ENCODE measurements around the gene CANT1. TPM values are rescaled to one million over a fixed set of nuclear protein-coding genes. Genes with fewer than 3 reads are reported as not detected.
A peak's percentile ranks its signal among the peaks of the same experiment; 100 is the strongest.

Gene CANT1
- total RNA-seq, 1 donor from 2014 or later = 23.1 TPM

DNA sequence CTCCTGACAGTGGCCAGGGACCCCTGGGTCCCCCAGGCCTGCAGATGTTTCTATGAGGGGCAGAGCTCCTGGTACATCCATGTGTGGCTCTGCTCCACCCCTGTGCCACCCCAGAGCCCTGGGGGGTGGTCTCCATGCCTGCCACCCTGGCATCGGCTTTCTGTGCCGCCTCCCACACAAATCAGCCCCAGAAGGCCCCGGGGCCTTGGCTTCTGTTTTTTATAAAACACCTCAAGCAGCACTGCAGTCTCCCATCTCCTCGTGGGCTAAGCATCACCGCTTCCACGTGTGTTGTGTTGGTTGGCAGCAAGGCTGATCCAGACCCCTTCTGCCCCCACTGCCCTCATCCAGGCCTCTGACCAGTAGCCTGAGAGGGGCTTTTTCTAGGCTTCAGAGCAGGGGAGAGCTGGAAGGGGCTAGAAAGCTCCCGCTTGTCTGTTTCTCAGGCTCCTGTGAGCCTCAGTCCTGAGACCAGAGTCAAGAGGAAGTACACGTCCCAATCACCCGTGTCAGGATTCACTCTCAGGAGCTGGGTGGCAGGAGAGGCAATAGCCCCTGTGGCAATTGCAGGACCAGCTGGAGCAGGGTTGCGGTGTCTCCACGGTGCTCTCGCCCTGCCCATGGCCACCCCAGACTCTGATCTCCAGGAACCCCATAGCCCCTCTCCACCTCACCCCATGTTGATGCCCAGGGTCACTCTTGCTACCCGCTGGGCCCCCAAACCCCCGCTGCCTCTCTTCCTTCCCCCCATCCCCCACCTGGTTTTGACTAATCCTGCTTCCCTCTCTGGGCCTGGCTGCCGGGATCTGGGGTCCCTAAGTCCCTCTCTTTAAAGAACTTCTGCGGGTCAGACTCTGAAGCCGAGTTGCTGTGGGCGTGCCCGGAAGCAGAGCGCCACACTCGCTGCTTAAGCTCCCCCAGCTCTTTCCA, 39.5 kb upstream of the CANT1 start:
- DNase-seq (ENCODE audit: extremely low spot score in 2 of 2) = no peak
- intact Hi-C loops (cut with DNase I) = loop anchor here (5.0 kb wide), 1 partner anchor 33 kb away; no protein-coding TSS in a partner anchor
- H3K27ac ChIP-seq = peak overlapping the region; percentile 48
- H3K9me3 ChIP-seq = no peaks in the 10 kb centered on the region
- no peaks in the 10 kb centered on the region for H3K36me3 ChIP-seq
- no peak overlapping the region for H3K4me3 ChIP-seq
- H3K27me3 ChIP-seq = no peaks in the 10 kb centered on the region
- peaks cover 20% of the 10 kb centered on the region for H3K4me1 ChIP-seq
- TF ChIP-seq POLR2AphosphoS5 (IDR thresholded peaks at IDR 0.05; ENCODE audit: insufficient read depth in 1 of 2, low read depth in 1 of 2) = no peak
- no peak for TF ChIP-seq POLR2A (IDR thresholded peaks at IDR 0.05)
- TF ChIP-seq, protein P1, sequence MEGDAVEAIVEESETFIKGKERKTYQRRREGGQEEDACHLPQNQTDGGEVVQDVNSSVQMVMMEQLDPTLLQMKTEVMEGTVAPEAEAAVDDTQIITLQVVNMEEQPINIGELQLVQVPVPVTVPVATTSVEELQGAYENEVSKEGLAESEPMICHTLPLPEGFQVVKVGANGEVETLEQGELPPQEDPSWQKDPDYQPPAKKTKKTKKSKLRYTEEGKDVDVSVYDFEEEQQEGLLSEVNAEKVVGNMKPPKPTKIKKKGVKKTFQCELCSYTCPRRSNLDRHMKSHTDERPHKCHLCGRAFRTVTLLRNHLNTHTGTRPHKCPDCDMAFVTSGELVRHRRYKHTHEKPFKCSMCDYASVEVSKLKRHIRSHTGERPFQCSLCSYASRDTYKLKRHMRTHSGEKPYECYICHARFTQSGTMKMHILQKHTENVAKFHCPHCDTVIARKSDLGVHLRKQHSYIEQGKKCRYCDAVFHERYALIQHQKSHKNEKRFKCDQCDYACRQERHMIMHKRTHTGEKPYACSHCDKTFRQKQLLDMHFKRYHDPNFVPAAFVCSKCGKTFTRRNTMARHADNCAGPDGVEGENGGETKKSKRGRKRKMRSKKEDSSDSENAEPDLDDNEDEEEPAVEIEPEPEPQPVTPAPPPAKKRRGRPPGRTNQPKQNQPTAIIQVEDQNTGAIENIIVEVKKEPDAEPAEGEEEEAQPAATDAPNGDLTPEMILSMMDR (IDR thresholded peaks at IDR 0.05) = no peak

DNA sequence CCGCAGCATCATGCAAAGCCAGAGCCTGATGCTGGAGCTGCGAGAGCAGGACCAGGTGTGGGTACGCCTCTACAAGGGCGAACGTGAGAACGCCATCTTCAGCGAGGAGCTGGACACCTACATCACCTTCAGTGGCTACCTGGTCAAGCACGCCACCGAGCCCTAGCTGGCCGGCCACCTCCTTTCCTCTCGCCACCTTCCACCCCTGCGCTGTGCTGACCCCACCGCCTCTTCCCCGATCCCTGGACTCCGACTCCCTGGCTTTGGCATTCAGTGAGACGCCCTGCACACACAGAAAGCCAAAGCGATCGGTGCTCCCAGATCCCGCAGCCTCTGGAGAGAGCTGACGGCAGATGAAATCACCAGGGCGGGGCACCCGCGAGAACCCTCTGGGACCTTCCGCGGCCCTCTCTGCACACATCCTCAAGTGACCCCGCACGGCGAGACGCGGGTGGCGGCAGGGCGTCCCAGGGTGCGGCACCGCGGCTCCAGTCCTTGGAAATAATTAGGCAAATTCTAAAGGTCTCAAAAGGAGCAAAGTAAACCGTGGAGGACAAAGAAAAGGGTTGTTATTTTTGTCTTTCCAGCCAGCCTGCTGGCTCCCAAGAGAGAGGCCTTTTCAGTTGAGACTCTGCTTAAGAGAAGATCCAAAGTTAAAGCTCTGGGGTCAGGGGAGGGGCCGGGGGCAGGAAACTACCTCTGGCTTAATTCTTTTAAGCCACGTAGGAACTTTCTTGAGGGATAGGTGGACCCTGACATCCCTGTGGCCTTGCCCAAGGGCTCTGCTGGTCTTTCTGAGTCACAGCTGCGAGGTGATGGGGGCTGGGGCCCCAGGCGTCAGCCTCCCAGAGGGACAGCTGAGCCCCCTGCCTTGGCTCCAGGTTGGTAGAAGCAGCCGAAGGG, 38.6 kb upstream of the CANT1 start:
- peak overlapping the region; percentile 68 for H3K27ac ChIP-seq
- intact Hi-C loops (cut with DNase I) = loop anchor here (5.0 kb wide), 1 partner anchor 34 kb away; no protein-coding TSS in a partner anchor
- DNase-seq (ENCODE audit: extremely low spot score in 2 of 2) = no peak
- no peaks in the 10 kb centered on the region for H3K9me3 ChIP-seq
- TF ChIP-seq POLR2AphosphoS5 (IDR thresholded peaks at IDR 0.05; ENCODE audit: insufficient read depth in 1 of 2, low read depth in 1 of 2) (no peak), POLR2A (IDR thresholded peaks at IDR 0.05) (no peak)
- TF ChIP-seq, protein P1 (IDR thresholded peaks at IDR 0.05) = no peak
- H3K4me1 ChIP-seq = peaks cover 20% of the 10 kb centered on the region
- no peak overlapping the region for H3K4me3 ChIP-seq
- no peaks in the 10 kb centered on the region for H3K36me3 ChIP-seq
- no peaks in the 10 kb centered on the region for H3K27me3 ChIP-seq

DNA sequence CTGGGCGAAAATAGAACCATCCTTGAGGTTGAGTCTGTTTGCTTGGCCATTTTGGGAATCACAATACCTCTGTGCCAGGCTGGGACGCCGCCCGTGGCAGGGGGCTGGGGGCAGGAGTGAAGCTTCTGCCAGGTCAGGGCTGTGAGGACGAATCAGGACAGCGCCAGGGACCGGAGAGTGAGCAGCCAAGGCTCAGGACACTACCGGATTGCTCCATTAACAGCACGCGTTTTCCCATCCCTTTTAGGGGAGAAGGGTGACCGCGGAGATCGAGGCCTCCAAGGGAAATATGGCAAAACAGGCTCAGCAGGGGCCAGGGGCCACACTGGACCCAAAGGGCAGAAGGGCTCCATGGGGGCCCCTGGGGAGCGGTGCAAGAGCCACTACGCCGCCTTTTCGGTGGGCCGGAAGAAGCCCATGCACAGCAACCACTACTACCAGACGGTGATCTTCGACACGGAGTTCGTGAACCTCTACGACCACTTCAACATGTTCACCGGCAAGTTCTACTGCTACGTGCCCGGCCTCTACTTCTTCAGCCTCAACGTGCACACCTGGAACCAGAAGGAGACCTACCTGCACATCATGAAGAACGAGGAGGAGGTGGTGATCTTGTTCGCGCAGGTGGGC, 37.8 kb upstream of the CANT1 start:
- Histone ChIP-seq H3K27me3 (no peaks in the 10 kb centered on the region), H3K9me3 (no peaks in the 10 kb centered on the region), H3K4me1 (peaks cover 20% of the 10 kb centered on the region), H3K4me3 (no peak overlapping the region), H3K27ac (peak overlapping the region; percentile 68), H3K36me3 (no peaks in the 10 kb centered on the region)
- intact Hi-C loops (cut with DNase I) = loop anchor here (5.0 kb wide), 1 partner anchor 35 kb away; no protein-coding TSS in a partner anchor
- TF ChIP-seq POLR2A (IDR thresholded peaks at IDR 0.05) (no peak), POLR2AphosphoS5 (IDR thresholded peaks at IDR 0.05; ENCODE audit: insufficient read depth in 1 of 2, low read depth in 1 of 2) (no peak)
- TF ChIP-seq, protein P1 (IDR thresholded peaks at IDR 0.05) = no peak
- no peak for DNase-seq (ENCODE audit: extremely low spot score in 2 of 2)

DNA sequence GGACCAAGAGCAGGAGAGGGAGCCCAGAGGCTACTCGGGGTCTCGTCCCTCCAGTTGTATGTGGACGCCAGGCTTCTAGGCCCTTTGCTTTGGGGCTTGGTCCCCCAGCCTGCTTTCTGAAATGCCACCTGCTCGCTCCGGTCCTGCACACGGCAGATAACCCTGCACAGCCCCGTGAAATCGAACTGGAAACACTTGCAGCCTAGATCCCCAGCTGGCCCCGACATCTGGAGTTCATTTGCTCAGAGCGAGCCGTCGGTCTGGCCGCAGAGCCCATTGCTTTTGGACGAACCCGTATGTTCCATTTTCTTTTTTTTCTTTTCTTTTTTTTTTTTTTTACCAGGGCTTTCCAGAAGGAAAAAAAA, 37.3 kb upstream of the CANT1 start:
- no peak for DNase-seq (ENCODE audit: extremely low spot score in 2 of 2)
- Histone ChIP-seq H3K4me1 (peaks cover 20% of the 10 kb centered on the region), H3K4me3 (no peak overlapping the region), H3K9me3 (no peaks in the 10 kb centered on the region), H3K36me3 (no peaks in the 10 kb centered on the region), H3K27me3 (no peaks in the 10 kb centered on the region), H3K27ac (peak overlapping the region; percentile 68)
- TF ChIP-seq, protein P1 (IDR thresholded peaks at IDR 0.05) = no peak
- peak in 1 of 2 donors; percentile 20 for TF ChIP-seq POLR2AphosphoS5 (IDR thresholded peaks at IDR 0.05; ENCODE audit: insufficient read depth in 1 of 2, low read depth in 1 of 2)
- intact Hi-C loops (cut with DNase I) = loop anchor here (5.0 kb wide), 1 partner anchor 35 kb away; no protein-coding TSS in a partner anchor
